GM12878 (cell line): ENCODE measurements around the gene LEMD3. TPM values are rescaled to one million over a fixed set of nuclear protein-coding genes. Genes with fewer than 3 reads are reported as not detected.

Source experiments
- ATAC-seq: fragments of 200-7000 bp; cut with Tn5 transposase; 3 replicates; pipeline ENCODE4 v1.9.1; 2020; ENCODE audit warnings: mild to moderate bottlenecking, moderate library complexity
- BruUV-seq: library from RNA; stranded (reverse); fragments of 400-500 nt; replicated peaks from 2 replicates; lab custom pipeline; 2021; lab: Mats Ljungman, UMichigan
- CTCF ChIA-PET: fragments of 300-600 bp; sonication (Branson Sonifier 250); formaldehyde crosslinking; extraction: SDS; loops from one replicate; lab custom pipeline; 2021; ENCODE audit warnings: inconsistent platforms; lab: Yijun Ruan, JAX
- POLR2A ChIA-PET: fragments of 350-600 bp; formaldehyde crosslinking; extraction: SDS; loops from one replicate; lab custom pipeline; 2021; ENCODE audit warnings: inconsistent platforms; lab: Charles Lee
- RAD21 ChIA-PET: fragments of 300-600 bp; sonication (Branson Sonifier 250); formaldehyde crosslinking; loops from one replicate; lab custom pipeline; 2023; ENCODE audit warnings: antibody characterized with exemption; ENCODE audit not compliant: unreplicated experiment; lab: Charles Lee
- SMC1A ChIA-PET: fragments of 300-600 bp; sonication (Branson Sonifier 250); formaldehyde crosslinking; loops from one replicate; lab custom pipeline; 2023; ENCODE audit not compliant: unreplicated experiment, uncharacterized antibody; lab: Charles Lee
- DNase-seq: peaks from one replicate; pipeline ENCODE4 v3.0.0-alpha.2; 2011; ENCODE audit warnings: low read depth, low spot score
- FAIRE-seq: peaks from 3 replicates; lab custom pipeline; 2011; peaks lifted over from hg19 to GRCh38; lab: Jason Lieb, UNC
- H2AFZ ChIP-seq: 2 replicates; pipeline ENCODE4 v1.6.0; 2011; ENCODE audit warnings: low read depth, low read length, control low read depth; ENCODE audit not compliant: control insufficient read depth
- H3K27ac ChIP-seq: 2 replicates; pipeline ENCODE4 v1.5.1; 2011; ENCODE audit warnings: control low read depth; ENCODE audit not compliant: control insufficient read depth, insufficient read depth
- H3K27me3 ChIP-seq, 2 experiments: replicated peaks in 1 of 2; 2 replicates each; pipeline versions ENCODE4 v1.6.0 to v1.6.1; 2011; ENCODE audit warnings: low read length in 1 of 2; ENCODE audit not compliant: control insufficient read depth in 2 of 2, insufficient read depth in 2 of 2
- H3K36me3 ChIP-seq, 2 experiments: 2 replicates each; pipeline ENCODE4 v1.5.1; 2011; ENCODE audit warnings: low read length in 1 of 2; ENCODE audit not compliant: control insufficient read depth in 2 of 2, insufficient read depth in 2 of 2
- H3K4me1 ChIP-seq: 2 replicates; pipeline ENCODE4 v1.6.1; 2011; ENCODE audit warnings: mild to moderate bottlenecking, low read length, moderate library complexity, mixed read lengths; ENCODE audit not compliant: control insufficient read depth, insufficient read depth
- H3K4me2 ChIP-seq: 2 replicates; pipeline ENCODE4 v1.6.0; 2011; ENCODE audit warnings: control low read depth; ENCODE audit not compliant: control insufficient read depth, insufficient read depth
- H3K4me3 ChIP-seq: fragments of 200-600 bp; sonication (generic); 2 replicates; pipeline ENCODE4 v1.5.1; 2016
- H3K79me2 ChIP-seq: 2 replicates; pipeline ENCODE4 v1.6.0; 2011; ENCODE audit warnings: low read length; ENCODE audit not compliant: control insufficient read depth, insufficient read depth
- H3K9ac ChIP-seq: 2 replicates; pipeline ENCODE4 v1.8.0; 2011; ENCODE audit warnings: low read length, control low read depth, mixed read lengths; ENCODE audit not compliant: control insufficient read depth, insufficient read depth
- H3K9me3 ChIP-seq: replicated peaks from 3 replicates; pipeline ENCODE4 v1.5.1; 2011; ENCODE audit warnings: mild to moderate bottlenecking, low read length; ENCODE audit not compliant: control insufficient read depth, insufficient read depth
- H4K20me1 ChIP-seq: 2 replicates; pipeline ENCODE4 v1.6.0; 2011; ENCODE audit not compliant: control insufficient read depth, insufficient read depth
- ASH2L ChIP-seq: fragments of 300-600, 200-600 bp; sonication (generic); IDR thresholded peaks from 2 replicates; pipeline ENCODE4 v1.6.1; 2017; ENCODE audit warnings: low read depth, mild to moderate bottlenecking, borderline replicate concordance
- BCL11A ChIP-seq: IDR thresholded peaks from 2 replicates; pipeline ENCODE4 v1.6.1; 2011; ENCODE audit warnings: low read depth, low read length
- BMI1 ChIP-seq: fragments of 450-650 bp; IDR thresholded peaks from 2 replicates; pipeline ENCODE4 v1.6.1; 2016; ENCODE audit warnings: mild to moderate bottlenecking, moderate library complexity, borderline replicate concordance
- KDM1A ChIP-seq: fragments of 200-600 bp; sonication (generic); IDR thresholded peaks from 2 replicates; pipeline ENCODE4 v1.6.1; 2016; ENCODE audit warnings: borderline replicate concordance
- NFYB ChIP-seq: IDR thresholded peaks from 2 replicates; pipeline ENCODE4 v1.6.1; 2011; ENCODE audit warnings: low read depth, mild to moderate bottlenecking, low read length, improper control_type of control experiment, moderate library complexity; ENCODE audit not compliant: insufficient read depth
- RELA ChIP-seq: fragments of 450-650 bp; IDR thresholded peaks from 2 replicates; pipeline ENCODE4 v1.8.0; 2014; ENCODE audit warnings: borderline replicate concordance; ENCODE audit not compliant: partially characterized antibody
- RELB ChIP-seq: fragments of 450-650 bp; IDR thresholded peaks from 2 replicates; pipeline ENCODE4 v1.6.1; 2017; ENCODE audit warnings: low read depth, mild to moderate bottlenecking, moderate library complexity
- TCF7 ChIP-seq: IDR thresholded peaks from 2 replicates; pipeline ENCODE4 v1.6.1; 2014; ENCODE audit warnings: antibody characterized with exemption, borderline replicate concordance
- WGBS: methylation state at CpG from one replicate; pipeline ENCODE4 v1.1.6; 2016; ENCODE audit warnings: low lambda C conversion rate; ENCODE audit not compliant: insufficient replicate concordance, insufficient coverage; ENCODE audit errors: missing lambda C conversion rate; 5-methylcytosine and 5-hydroxymethylcytosine counted together
- in situ Hi-C: fragments of 300-500 bp; cut with MboI; formaldehyde crosslinking; loops from 9 replicates; pipeline ENCODE4 v1.14.3; 2018; ENCODE audit warnings: mixed read lengths
- intact Hi-C: fragments of 100-400 bp; cut with micrococcal nuclease; formaldehyde crosslinking; loops from one replicate; pipeline ENCODE4 v1.14.2; 2022; ENCODE audit not compliant: unreplicated experiment
- polyA plus RNA-seq, 11 experiments: library from polyadenylated mRNA; depleted of rRNA in 4 of 11; unstranded in 6 of 11; stranded (reverse) in 5 of 11; fragments of >200 nt; fragmentation: Nextera tagmentation in 4 of 11; fragmentation: Illumina TruSeq in 1 of 11; extraction: Ambion mirVana in 4 of 11; extraction: Trizol in 1 of 11; gene quantifications; 1 replicate in 1 of 11; 2 replicates in 10 of 11; pipeline versions ENCODE4 v1.2.1 to v1.2.3, GENCODE V29; 2011 to 2016; ENCODE audit warnings: inconsistent platforms in 2 of 11, missing spikeins in 2 of 11, low read depth in 1 of 11
- total RNA-seq, 4 experiments: library from RNA; depleted of rRNA in 3 of 4; stranded (reverse); fragments of >200 nt in 3 of 4; fragmentation: Illumina TruSeq in 1 of 4; extraction: Trizol in 1 of 4; gene quantifications; 2 replicates each; pipeline versions ENCODE4 v1.2.1 to v1.2.3, GENCODE V29; 2013 to 2021
- TF ChIP-seq, protein P1 (sequence below): fragments of 450-650 bp; IDR thresholded peaks from 2 replicates; pipeline ENCODE4 v1.6.1; 2017; ENCODE audit warnings: mild to moderate bottlenecking, moderate library complexity

Gene LEMD3
- total and polyA plus RNA-seq, 10 of the 15 experiments (the other 5 are each of a cell fraction or from before 2014, with no cell fraction given), result 7.5 to 26.0 (median 16.5) TPM

GRCh38 chr12:65187665-65188064, 18.3 kb downstream of the LEMD3 start (continued):
- no peak for TF ChIP-seq TCF7
- no peak for TF ChIP-seq KDM1A
- TF ChIP-seq ASH2L, result no peak

DNA sequence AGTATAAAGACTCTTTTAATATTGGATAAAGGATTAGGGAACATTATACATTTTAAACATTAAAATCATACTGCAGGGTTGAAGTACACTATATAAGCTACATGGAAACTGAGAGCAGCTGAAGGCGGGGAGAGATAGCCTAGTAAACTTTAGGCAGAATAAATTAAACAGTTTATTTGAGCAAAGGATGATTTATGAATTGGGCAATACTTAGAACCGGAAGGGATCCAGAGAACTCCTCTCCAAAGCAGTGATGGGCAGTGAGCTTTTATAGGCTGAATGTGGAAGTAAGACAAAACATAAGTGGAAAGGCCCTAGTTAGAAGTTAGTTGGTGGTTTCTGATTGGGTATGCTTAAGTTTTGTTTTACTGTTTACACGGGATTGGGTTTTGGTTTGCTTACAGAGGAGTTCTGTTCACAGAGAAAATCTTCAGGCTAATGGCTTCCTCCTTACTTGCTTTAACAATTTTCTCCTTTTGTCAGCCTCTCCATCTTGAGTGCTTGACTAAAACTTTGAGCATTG, 18.9 kb downstream of the LEMD3 start:
- H3K4me3 ChIP-seq, result peak overlapping the region; percentile 53; the same call in 1 of the 2 replicates
- H3K36me3 ChIP-seq, result no peaks in the 10 kb centered on the region
- intact Hi-C loops, result loop anchor here (2.0 kb wide), 1 partner anchor 17 kb away; no protein-coding TSS in a partner anchor
- H3K79me2 ChIP-seq, result peaks cover 89% of the 10 kb centered on the region
- peak overlapping the region; percentile 83 for H3K4me2 ChIP-seq
- H3K9me3 ChIP-seq, result peaks cover 2% of the 10 kb centered on the region; the same call in 2 of the 3 replicates
- ChIA-PET RAD21 (interaction anchor here (1.3 to 4.1 kb wide), 6 partner anchors 10 to 45 kb away, joined by 5 to 25 read pairs (median 10); partner anchors contain the start of gene LEMD3), POLR2A (interaction anchor here (3.0 to 4.6 kb wide), 3 partner anchors 10 to 19 kb away, joined by 11 to 23 read pairs (median 22); partner anchors contain the start of gene LEMD3), CTCF (interaction anchor here (1.0 to 4.3 kb wide), 3 partner anchors 15 to 44 kb away, joined by 4 to 30 read pairs (median 11); partner anchors contain the start of gene LEMD3), SMC1A (interaction anchor here (1.0 to 13.7 kb wide), 9 partner anchors 10 to 45 kb away, joined by 3 to 155 read pairs (median 10); partner anchors contain the start of gene LEMD3)
- peak; percentile 80 for ATAC-seq
- H3K27me3 ChIP-seq, result no peaks in the 10 kb centered on the region
- TF ChIP-seq RELB, result peak; percentile 27; the same call in 1 of the 2 replicates
- no peak for TF ChIP-seq BCL11A
- no peak for TF ChIP-seq BMI1
- peak; percentile 85 for TF ChIP-seq NFYB
- no peak for TF ChIP-seq RELA
- TF ChIP-seq, protein P1, sequence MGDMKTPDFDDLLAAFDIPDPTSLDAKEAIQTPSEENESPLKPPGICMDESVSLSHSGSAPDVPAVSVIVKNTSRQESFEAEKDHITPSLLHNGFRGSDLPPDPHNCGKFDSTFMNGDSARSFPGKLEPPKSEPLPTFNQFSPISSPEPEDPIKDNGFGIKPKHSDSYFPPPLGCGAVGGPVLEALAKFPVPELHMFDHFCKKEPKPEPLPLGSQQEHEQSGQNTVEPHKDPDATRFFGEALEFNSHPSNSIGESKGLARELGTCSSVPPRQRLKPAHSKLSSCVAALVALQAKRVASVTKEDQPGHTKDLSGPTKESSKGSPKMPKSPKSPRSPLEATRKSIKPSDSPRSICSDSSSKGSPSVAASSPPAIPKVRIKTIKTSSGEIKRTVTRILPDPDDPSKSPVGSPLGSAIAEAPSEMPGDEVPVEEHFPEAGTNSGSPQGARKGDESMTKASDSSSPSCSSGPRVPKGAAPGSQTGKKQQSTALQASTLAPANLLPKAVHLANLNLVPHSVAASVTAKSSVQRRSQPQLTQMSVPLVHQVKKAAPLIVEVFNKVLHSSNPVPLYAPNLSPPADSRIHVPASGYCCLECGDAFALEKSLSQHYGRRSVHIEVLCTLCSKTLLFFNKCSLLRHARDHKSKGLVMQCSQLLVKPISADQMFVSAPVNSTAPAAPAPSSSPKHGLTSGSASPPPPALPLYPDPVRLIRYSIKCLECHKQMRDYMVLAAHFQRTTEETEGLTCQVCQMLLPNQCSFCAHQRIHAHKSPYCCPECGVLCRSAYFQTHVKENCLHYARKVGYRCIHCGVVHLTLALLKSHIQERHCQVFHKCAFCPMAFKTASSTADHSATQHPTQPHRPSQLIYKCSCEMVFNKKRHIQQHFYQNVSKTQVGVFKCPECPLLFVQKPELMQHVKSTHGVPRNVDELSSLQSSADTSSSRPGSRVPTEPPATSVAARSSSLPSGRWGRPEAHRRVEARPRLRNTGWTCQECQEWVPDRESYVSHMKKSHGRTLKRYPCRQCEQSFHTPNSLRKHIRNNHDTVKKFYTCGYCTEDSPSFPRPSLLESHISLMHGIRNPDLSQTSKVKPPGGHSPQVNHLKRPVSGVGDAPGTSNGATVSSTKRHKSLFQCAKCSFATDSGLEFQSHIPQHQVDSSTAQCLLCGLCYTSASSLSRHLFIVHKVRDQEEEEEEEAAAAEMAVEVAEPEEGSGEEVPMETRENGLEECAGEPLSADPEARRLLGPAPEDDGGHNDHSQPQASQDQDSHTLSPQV, result no peak
- 51% methylated on average over 3 of the region's 3 CpGs for WGBS
- BruUV-seq, result no TSS peak
- no peak for DNase-seq
- no peak overlapping the region; the same call in 1 of the 2 replicates for H2AFZ ChIP-seq
- peak; percentile 95 for FAIRE-seq
- no peaks in the 10 kb centered on the region for H4K20me1 ChIP-seq
- H3K4me1 ChIP-seq, result peaks cover 37% of the 10 kb centered on the region
- in situ Hi-C loops, result no loop called here
- no peak overlapping the region; the same call in 1 of the 2 replicates for H3K9ac ChIP-seq
- peak overlapping the region; percentile 83 for H3K27ac ChIP-seq
